ENCODE results near the gene AUTS2.

DNA sequence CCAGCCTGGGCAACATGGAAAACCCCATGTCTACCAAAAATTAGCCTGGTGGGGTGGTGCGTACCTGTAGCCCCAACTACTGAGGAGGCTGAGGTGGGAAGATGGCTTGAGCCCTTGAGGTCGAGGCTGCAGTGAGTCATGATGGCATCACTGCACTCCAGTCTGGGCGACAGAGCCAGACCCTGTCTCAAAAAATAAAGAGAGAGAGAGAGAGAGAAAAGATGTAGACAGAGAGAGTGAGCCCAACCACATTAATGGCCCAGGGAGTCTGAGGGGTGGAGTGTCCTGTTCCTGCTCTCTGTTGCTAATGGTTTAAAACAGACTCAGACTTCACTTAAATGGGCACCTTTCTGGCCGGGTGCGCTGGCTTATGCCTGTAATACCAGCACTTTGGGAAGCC lies 1078.0 kb downstream of the AUTS2 start:
- no peak for TF ChIP-seq POLR2A (IDR thresholded peaks at IDR 0.05)
- TF ChIP-seq, protein P1, sequence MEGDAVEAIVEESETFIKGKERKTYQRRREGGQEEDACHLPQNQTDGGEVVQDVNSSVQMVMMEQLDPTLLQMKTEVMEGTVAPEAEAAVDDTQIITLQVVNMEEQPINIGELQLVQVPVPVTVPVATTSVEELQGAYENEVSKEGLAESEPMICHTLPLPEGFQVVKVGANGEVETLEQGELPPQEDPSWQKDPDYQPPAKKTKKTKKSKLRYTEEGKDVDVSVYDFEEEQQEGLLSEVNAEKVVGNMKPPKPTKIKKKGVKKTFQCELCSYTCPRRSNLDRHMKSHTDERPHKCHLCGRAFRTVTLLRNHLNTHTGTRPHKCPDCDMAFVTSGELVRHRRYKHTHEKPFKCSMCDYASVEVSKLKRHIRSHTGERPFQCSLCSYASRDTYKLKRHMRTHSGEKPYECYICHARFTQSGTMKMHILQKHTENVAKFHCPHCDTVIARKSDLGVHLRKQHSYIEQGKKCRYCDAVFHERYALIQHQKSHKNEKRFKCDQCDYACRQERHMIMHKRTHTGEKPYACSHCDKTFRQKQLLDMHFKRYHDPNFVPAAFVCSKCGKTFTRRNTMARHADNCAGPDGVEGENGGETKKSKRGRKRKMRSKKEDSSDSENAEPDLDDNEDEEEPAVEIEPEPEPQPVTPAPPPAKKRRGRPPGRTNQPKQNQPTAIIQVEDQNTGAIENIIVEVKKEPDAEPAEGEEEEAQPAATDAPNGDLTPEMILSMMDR (IDR thresholded peaks at IDR 0.05 in 8 of 11, conservative IDR thresholded peaks at IDR 0.05 in 3 of 11), result no peak

All from spleen (tissue), 7 donors.